Liver (tissue), 9 donors: ENCODE measurements around the gene JAM3. TPM values are rescaled to one million over a fixed set of nuclear protein-coding genes. Genes with fewer than 3 reads are reported as not detected.
"Not testable (repeated sequence)": the region's sequence is repeated elsewhere in the genome, so short reads cannot be mapped to it uniquely, and the experiment has no call there.

Source experiments
- DNase-seq: peaks from one replicate; pipeline ENCODE4 v3.0.0-alpha.2; 2017; ENCODE audit warnings: low spot score
- H3K27ac ChIP-seq, 2 donors: one replicate each; pipeline ENCODE4 v1.7.0; 2013; ENCODE audit warnings: inconsistent platforms in 2 of 2, low read length in 2 of 2, control low read depth in 1 of 2, low read depth in 1 of 2, mild to moderate bottlenecking in 1 of 2
- H3K27me3 ChIP-seq, 4 donors: one replicate each; pipeline versions ENCODE4 v1.6.1 to v1.7.0; 2013; ENCODE audit warnings: low read length in 3 of 4, inconsistent platforms in 1 of 4, mild to moderate bottlenecking in 1 of 4, moderate library complexity in 1 of 4; ENCODE audit not compliant: control insufficient read depth in 4 of 4, insufficient read depth in 4 of 4
- H3K36me3 ChIP-seq, 4 donors: one replicate each; pipeline versions ENCODE4 v1.6.1 to v1.7.0; 2013; ENCODE audit warnings: low read length in 3 of 4, mild to moderate bottlenecking in 3 of 4, low read depth in 1 of 4, moderate library complexity in 1 of 4; ENCODE audit not compliant: control insufficient read depth in 4 of 4, insufficient read depth in 3 of 4
- H3K4me1 ChIP-seq, 4 donors: one replicate each; pipeline versions ENCODE4 v1.6.1 to v1.7.0; 2013; ENCODE audit warnings: low read length in 3 of 4, mild to moderate bottlenecking in 3 of 4, moderate library complexity in 1 of 4; ENCODE audit not compliant: control insufficient read depth in 4 of 4, insufficient read depth in 4 of 4
- H3K4me3 ChIP-seq, 3 donors: one replicate each; pipeline versions ENCODE4 v1.6.1 to v1.7.0; 2013; ENCODE audit warnings: low read length in 3 of 3, control low read depth in 1 of 3, low read depth in 1 of 3, mild to moderate bottlenecking in 1 of 3
- H3K9ac ChIP-seq, 2 donors: one replicate each; pipeline ENCODE4 v1.7.0; 2013; ENCODE audit warnings: low read length in 2 of 2, mild to moderate bottlenecking in 2 of 2, moderate library complexity in 2 of 2, control low read depth in 1 of 2, low read depth in 1 of 2
- H3K9me3 ChIP-seq, 4 donors: one replicate each; pipeline versions ENCODE4 v1.6.1 to v1.7.0; 2013; ENCODE audit warnings: low read length in 3 of 4; ENCODE audit not compliant: control insufficient read depth in 4 of 4
- EGR1 ChIP-seq, 2 donors: IDR thresholded peaks; 2 replicates each; pipeline ENCODE4 v1.6.1; 2016 to 2018; ENCODE audit warnings: antibody characterized with exemption in 2 of 2, low read depth in 2 of 2
- FOXA1 ChIP-seq: IDR thresholded peaks from 2 replicates; pipeline ENCODE4 v1.6.1; 2016; ENCODE audit warnings: antibody characterized with exemption
- FOXA2 ChIP-seq: IDR thresholded peaks from 2 replicates; pipeline ENCODE4 v1.6.1; 2016; ENCODE audit warnings: antibody characterized with exemption
- GABPA ChIP-seq, 2 donors: IDR thresholded peaks in 1 of 2; conservative IDR thresholded peaks in 1 of 2; 2 replicates each; pipeline ENCODE4 v1.6.1; 2016; ENCODE audit warnings: antibody characterized with exemption in 2 of 2, mild to moderate bottlenecking in 1 of 2, moderate library complexity in 1 of 2
- HNF4G ChIP-seq: IDR thresholded peaks from 2 replicates; pipeline ENCODE4 v1.6.1; 2016; ENCODE audit warnings: antibody characterized with exemption
- JUND ChIP-seq, 2 donors: IDR thresholded peaks; 2 replicates each; pipeline ENCODE4 v1.6.1; 2016; ENCODE audit warnings: antibody characterized with exemption in 2 of 2
- NR2F2 ChIP-seq: IDR thresholded peaks from 2 replicates; pipeline ENCODE4 v1.6.1; 2016; ENCODE audit warnings: antibody characterized with exemption
- RAD21 ChIP-seq, 2 donors: IDR thresholded peaks; 2 replicates each; pipeline ENCODE4 v1.6.1; 2016; ENCODE audit warnings: antibody characterized with exemption in 2 of 2, mild to moderate bottlenecking in 2 of 2
- RXRA ChIP-seq, 2 donors: IDR thresholded peaks; 2 replicates each; pipeline ENCODE4 v1.6.1; 2017 to 2018; ENCODE audit warnings: antibody characterized with exemption in 2 of 2, mild to moderate bottlenecking in 1 of 2
- SP1 ChIP-seq: IDR thresholded peaks from 2 replicates; pipeline ENCODE4 v1.6.1; 2018; ENCODE audit warnings: antibody characterized with exemption, mild to moderate bottlenecking
- TAF1 ChIP-seq: conservative IDR thresholded peaks from 2 replicates; pipeline ENCODE4 v1.6.1; 2016; ENCODE audit warnings: antibody characterized with exemption, mild to moderate bottlenecking
- WGBS: extraction: QIAGEN DNeasy Blood & Tissue Kit; methylation state at CpG from one replicate; pipeline ENCODE4 v1.1.7; 2013; 5-methylcytosine and 5-hydroxymethylcytosine counted together
- polyA plus RNA-seq, 2 donors: library from polyadenylated mRNA; stranded (reverse) in 1 of 2; unstranded in 1 of 2; fragments of 200-250 nt in 1 of 2; fragments of >200 nt in 1 of 2; fragmentation: Nextera tagmentation in 1 of 2; extraction: Ambion mirVana in 1 of 2; gene quantifications; one replicate each; pipeline versions ENCODE4 v1.2.1 to v1.2.3, GENCODE V29; 2013 to 2015
- total RNA-seq, 2 donors: library from RNA; depleted of rRNA; stranded (reverse); fragments of >200 nt; gene quantifications; one replicate each; pipeline ENCODE4 v1.2.3, GENCODE V29; 2014
- TF ChIP-seq, protein P1 (sequence below): fragments of 150-350 bp; IDR thresholded peaks from 2 replicates; pipeline ENCODE4 v1.5.1; 2017; ENCODE audit warnings: improper control_type of control experiment, low read depth, low read length; ENCODE audit not compliant: missing input control
- TF ChIP-seq, protein P2 (sequence below): IDR thresholded peaks from 2 replicates; pipeline ENCODE4 v1.6.1; 2016; ENCODE audit warnings: antibody characterized with exemption, mild to moderate bottlenecking
- TF ChIP-seq, protein P3 (sequence below): IDR thresholded peaks from 2 replicates; pipeline ENCODE4 v1.6.1; 2016; ENCODE audit warnings: antibody characterized with exemption
- TF ChIP-seq, protein P4 (sequence below): IDR thresholded peaks from 2 replicates; pipeline ENCODE4 v1.6.1; 2016; ENCODE audit warnings: antibody characterized with exemption
- TF ChIP-seq, protein P5 (sequence below): IDR thresholded peaks from 2 replicates; pipeline ENCODE4 v1.6.1; 2016; ENCODE audit warnings: antibody characterized with exemption
- donor health status: healthy.
- donor health status: healthy.
- donor health status: healthy.
- donor health status: healthy.
- donor health status: healthy.

Gene JAM3
- total and polyA plus RNA-seq, 4 donors: 1.6 to 4.3 (median 2.1) TPM

DNA sequence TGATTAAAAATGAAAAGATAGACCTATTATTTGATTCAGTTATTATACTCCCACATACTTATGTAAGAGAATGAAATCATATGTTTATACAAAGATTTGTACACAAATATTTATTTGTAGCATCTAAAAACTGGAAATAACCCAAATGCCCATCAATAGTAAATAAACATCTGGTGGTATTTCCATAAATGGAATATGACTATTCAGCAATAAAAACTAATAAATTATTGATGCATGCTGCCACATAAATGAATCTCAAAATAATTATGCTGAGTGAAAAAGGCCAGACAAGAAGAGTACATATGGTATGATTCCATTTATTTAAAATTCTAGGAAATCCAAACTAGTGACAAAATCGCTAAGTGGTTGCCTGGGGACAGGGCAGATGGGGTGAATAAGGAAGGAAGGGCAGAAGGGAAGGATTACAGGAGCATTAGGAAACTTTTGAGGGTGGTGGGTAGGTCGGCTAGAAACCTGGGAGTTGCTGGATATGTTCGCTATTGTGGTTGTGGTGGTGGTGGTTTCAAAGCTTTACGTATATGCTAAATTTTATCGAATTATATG lies 41.5 kb downstream of the JAM3 start:
- DNase-seq: no peak
- H3K9ac ChIP-seq: no peak overlapping the region
- H3K4me3 ChIP-seq: no peak overlapping the region
- H3K9me3 ChIP-seq: peaks cover 0 to 4% (median 0%) of the 10 kb centered on the region in 4 donors
- no peaks in the 10 kb centered on the region for H3K27me3 ChIP-seq
- 86% methylated on average over 5 of the region's 5 CpGs for WGBS
- no peak for TF ChIP-seq RXRA (IDR thresholded peaks at IDR 0.05)
- TF ChIP-seq HNF4G: no peak
- no peak for TF ChIP-seq EGR1 (IDR thresholded peaks at IDR 0.05; ENCODE audit: low read depth in 2 of 2)
- TF ChIP-seq SP1: no peak
- no peak for TF ChIP-seq GABPA (IDR thresholded peaks at IDR 0.05 in 1 of 2, conservative IDR thresholded peaks at IDR 0.05 in 1 of 2)
- TF ChIP-seq JUND (IDR thresholded peaks at IDR 0.05): no peak
- TF ChIP-seq NR2F2: no peak
- TF ChIP-seq, protein P1, sequence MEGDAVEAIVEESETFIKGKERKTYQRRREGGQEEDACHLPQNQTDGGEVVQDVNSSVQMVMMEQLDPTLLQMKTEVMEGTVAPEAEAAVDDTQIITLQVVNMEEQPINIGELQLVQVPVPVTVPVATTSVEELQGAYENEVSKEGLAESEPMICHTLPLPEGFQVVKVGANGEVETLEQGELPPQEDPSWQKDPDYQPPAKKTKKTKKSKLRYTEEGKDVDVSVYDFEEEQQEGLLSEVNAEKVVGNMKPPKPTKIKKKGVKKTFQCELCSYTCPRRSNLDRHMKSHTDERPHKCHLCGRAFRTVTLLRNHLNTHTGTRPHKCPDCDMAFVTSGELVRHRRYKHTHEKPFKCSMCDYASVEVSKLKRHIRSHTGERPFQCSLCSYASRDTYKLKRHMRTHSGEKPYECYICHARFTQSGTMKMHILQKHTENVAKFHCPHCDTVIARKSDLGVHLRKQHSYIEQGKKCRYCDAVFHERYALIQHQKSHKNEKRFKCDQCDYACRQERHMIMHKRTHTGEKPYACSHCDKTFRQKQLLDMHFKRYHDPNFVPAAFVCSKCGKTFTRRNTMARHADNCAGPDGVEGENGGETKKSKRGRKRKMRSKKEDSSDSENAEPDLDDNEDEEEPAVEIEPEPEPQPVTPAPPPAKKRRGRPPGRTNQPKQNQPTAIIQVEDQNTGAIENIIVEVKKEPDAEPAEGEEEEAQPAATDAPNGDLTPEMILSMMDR: no peak
- TF ChIP-seq, protein P2, sequence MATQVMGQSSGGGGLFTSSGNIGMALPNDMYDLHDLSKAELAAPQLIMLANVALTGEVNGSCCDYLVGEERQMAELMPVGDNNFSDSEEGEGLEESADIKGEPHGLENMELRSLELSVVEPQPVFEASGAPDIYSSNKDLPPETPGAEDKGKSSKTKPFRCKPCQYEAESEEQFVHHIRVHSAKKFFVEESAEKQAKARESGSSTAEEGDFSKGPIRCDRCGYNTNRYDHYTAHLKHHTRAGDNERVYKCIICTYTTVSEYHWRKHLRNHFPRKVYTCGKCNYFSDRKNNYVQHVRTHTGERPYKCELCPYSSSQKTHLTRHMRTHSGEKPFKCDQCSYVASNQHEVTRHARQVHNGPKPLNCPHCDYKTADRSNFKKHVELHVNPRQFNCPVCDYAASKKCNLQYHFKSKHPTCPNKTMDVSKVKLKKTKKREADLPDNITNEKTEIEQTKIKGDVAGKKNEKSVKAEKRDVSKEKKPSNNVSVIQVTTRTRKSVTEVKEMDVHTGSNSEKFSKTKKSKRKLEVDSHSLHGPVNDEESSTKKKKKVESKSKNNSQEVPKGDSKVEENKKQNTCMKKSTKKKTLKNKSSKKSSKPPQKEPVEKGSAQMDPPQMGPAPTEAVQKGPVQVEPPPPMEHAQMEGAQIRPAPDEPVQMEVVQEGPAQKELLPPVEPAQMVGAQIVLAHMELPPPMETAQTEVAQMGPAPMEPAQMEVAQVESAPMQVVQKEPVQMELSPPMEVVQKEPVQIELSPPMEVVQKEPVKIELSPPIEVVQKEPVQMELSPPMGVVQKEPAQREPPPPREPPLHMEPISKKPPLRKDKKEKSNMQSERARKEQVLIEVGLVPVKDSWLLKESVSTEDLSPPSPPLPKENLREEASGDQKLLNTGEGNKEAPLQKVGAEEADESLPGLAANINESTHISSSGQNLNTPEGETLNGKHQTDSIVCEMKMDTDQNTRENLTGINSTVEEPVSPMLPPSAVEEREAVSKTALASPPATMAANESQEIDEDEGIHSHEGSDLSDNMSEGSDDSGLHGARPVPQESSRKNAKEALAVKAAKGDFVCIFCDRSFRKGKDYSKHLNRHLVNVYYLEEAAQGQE: no peak
- no peak for TF ChIP-seq FOXA1
- no peak for TF ChIP-seq TAF1
- TF ChIP-seq, protein P3, sequence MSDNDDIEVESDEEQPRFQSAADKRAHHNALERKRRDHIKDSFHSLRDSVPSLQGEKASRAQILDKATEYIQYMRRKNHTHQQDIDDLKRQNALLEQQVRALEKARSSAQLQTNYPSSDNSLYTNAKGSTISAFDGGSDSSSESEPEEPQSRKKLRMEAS: no peak
- no peak for TF ChIP-seq RAD21 (IDR thresholded peaks at IDR 0.05)
- TF ChIP-seq FOXA2: no peak
- H3K27ac ChIP-seq: no peak overlapping the region
- no peaks in the 10 kb centered on the region for H3K36me3 ChIP-seq
- H3K4me1 ChIP-seq: no peaks in the 10 kb centered on the region

DNA sequence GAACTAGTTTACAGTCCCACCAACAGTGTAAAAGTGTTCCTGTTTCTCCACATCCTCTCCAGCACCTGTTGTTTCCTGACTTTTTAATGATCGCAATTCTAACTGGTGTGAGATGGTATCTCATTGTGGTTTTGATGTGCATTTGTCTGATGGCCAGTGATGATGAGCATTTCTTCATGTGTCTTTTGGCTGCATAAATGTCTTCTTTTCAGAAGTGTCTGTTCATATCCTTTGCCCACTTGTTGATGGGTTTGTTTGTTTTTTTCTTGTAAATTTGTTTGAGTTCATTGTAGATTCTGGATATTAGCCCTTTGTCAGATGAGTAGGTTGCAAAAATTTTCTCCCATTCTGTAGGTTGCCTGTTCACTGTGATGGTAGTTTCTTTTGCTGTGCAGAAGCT lies 44.9 kb downstream of the JAM3 start:
- DNase-seq, H3K36me3 ChIP-seq, H3K27me3 ChIP-seq, H3K9ac ChIP-seq, H3K9me3 ChIP-seq, H3K27ac ChIP-seq, H3K4me3 ChIP-seq, H3K4me1 ChIP-seq: not testable (repeated sequence)
- WGBS: 94% methylated on average over 1 of the region's 1 CpG

DNA sequence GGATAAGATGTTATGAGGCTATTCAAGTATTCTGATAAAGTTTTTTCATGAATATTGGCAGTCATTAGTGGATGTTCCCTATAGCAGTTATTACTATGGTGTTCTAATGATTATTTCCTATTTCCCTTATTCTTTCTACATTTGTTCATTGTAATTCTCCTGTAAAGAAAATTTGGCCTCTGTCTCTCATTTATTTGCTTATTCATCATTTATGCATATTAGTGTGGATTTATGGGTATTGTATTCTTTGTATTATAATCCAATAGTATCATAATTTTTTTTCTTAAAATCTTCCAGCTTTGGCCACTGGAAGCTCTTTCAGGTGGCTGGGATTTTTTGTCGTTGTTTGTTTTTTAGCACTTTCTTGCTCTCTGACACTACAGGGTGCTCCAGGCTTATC lies 47.3 kb downstream of the JAM3 start:
- H3K4me1 ChIP-seq: no peaks in the 10 kb centered on the region
- H3K36me3 ChIP-seq: no peaks in the 10 kb centered on the region
- H3K9me3 ChIP-seq: no peaks in the 10 kb centered on the region
- no peak overlapping the region for H3K4me3 ChIP-seq
- H3K27ac ChIP-seq: no peak overlapping the region
- DNase-seq: no peak
- H3K9ac ChIP-seq: no peak overlapping the region
- H3K27me3 ChIP-seq: no peaks in the 10 kb centered on the region
- WGBS: 81% methylated on average over 1 of the region's 1 CpG
- TF ChIP-seq EGR1 (IDR thresholded peaks at IDR 0.05; ENCODE audit: low read depth in 2 of 2) (no peak), GABPA (IDR thresholded peaks at IDR 0.05 in 1 of 2, conservative IDR thresholded peaks at IDR 0.05 in 1 of 2) (no peak), HNF4G (no peak), RXRA (IDR thresholded peaks at IDR 0.05) (no peak), RAD21 (IDR thresholded peaks at IDR 0.05) (no peak), SP1 (no peak)
- TF ChIP-seq, protein P4, sequence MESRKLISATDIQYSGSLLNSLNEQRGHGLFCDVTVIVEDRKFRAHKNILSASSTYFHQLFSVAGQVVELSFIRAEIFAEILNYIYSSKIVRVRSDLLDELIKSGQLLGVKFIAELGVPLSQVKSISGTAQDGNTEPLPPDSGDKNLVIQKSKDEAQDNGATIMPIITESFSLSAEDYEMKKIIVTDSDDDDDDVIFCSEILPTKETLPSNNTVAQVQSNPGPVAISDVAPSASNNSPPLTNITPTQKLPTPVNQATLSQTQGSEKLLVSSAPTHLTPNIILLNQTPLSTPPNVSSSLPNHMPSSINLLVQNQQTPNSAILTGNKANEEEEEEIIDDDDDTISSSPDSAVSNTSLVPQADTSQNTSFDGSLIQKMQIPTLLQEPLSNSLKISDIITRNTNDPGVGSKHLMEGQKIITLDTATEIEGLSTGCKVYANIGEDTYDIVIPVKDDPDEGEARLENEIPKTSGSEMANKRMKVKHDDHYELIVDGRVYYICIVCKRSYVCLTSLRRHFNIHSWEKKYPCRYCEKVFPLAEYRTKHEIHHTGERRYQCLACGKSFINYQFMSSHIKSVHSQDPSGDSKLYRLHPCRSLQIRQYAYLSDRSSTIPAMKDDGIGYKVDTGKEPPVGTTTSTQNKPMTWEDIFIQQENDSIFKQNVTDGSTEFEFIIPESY: no peak
- TF ChIP-seq, protein P3: no peak
- TF ChIP-seq, protein P5, sequence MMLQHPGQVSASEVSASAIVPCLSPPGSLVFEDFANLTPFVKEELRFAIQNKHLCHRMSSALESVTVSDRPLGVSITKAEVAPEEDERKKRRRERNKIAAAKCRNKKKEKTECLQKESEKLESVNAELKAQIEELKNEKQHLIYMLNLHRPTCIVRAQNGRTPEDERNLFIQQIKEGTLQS: no peak
